ENCODE data around the gene KANSL3. TPM values are rescaled to one million over a fixed set of nuclear protein-coding genes. Genes with fewer than 3 reads are reported as not detected.

Gene KANSL3
- total and polyA plus RNA-seq, 2 donors (not counting 1 experiment from before 2014, with no cell fraction given): 15.9 to 36.5 TPM

GRCh38 chr2:96625571-96626552 lies 12.2 kb downstream of the KANSL3 start:
- no peaks in the 10 kb centered on the region for H3K36me3 ChIP-seq (ENCODE audit: control insufficient read depth, insufficient read depth, low read length)
- DNase-seq (ENCODE audit: low read depth in 2 of 2): peak in 1 of 2 donors; percentile 47
- TF ChIP-seq, protein P1, sequence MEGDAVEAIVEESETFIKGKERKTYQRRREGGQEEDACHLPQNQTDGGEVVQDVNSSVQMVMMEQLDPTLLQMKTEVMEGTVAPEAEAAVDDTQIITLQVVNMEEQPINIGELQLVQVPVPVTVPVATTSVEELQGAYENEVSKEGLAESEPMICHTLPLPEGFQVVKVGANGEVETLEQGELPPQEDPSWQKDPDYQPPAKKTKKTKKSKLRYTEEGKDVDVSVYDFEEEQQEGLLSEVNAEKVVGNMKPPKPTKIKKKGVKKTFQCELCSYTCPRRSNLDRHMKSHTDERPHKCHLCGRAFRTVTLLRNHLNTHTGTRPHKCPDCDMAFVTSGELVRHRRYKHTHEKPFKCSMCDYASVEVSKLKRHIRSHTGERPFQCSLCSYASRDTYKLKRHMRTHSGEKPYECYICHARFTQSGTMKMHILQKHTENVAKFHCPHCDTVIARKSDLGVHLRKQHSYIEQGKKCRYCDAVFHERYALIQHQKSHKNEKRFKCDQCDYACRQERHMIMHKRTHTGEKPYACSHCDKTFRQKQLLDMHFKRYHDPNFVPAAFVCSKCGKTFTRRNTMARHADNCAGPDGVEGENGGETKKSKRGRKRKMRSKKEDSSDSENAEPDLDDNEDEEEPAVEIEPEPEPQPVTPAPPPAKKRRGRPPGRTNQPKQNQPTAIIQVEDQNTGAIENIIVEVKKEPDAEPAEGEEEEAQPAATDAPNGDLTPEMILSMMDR (conservative IDR thresholded peaks at IDR 0.05 in 1 of 2, IDR thresholded peaks at IDR 0.05 in 1 of 2; ENCODE audit: low read depth in 1 of 2, low read length in 2 of 2): no peak
- no peak for TF ChIP-seq EZH2 (IDR thresholded peaks at IDR 0.05; ENCODE audit: low read length, missing control alignments)
- no peak overlapping the region for H3K9ac ChIP-seq (ENCODE audit: insufficient read depth, low read length)
- H3K4me2 ChIP-seq (ENCODE audit: extremely low read depth, insufficient read depth, low read length): no peak overlapping the region
- H3K27me3 ChIP-seq (ENCODE audit: control insufficient read depth, insufficient read depth, low read length): no peaks in the 10 kb centered on the region
- H3K4me3 ChIP-seq (replicated peaks in 1 of 4; ENCODE audit: control extremely low read depth in 1 of 4, insufficient read depth in 1 of 4, low read depth in 3 of 4, low read length in 4 of 4): no peak overlapping the region
- no peaks in the 10 kb centered on the region for H3K4me1 ChIP-seq (ENCODE audit: control insufficient read depth, extremely low read depth, insufficient read depth, low read length)
- no peaks in the 10 kb centered on the region for H3K79me2 ChIP-seq (ENCODE audit: control insufficient read depth, insufficient read depth, low read length)
- H3K9me3 ChIP-seq (ENCODE audit: control insufficient read depth, insufficient read depth, low read depth, low read length): no peaks in the 10 kb centered on the region
- no peak overlapping the region for H3K27ac ChIP-seq (ENCODE audit: insufficient read depth, low read length)
- no peak overlapping the region for H2AFZ ChIP-seq (ENCODE audit: low read length)
- no peaks in the 10 kb centered on the region for H4K20me1 ChIP-seq (ENCODE audit: control insufficient read depth, extremely low read depth, insufficient read depth, low read length)

DNA sequence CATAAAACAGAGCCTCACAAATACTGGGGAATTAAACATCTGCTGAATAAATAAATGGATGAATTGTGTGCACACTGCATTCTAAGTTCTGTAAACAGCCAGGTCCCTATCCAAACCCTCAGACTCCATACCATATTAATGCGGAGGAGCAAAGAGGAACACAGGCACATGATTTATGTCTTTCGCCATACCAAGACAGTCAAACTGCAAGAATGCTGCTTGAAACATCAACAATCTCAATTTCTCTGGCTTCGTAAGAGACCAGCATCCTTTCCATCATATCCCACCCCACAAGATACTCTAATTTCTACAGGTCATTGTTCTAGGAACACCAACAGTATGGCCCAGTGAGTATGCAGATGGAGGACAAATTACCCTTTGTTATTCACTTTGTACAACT lies 15.0 kb downstream of the KANSL3 start:
- TF ChIP-seq, protein P1 (conservative IDR thresholded peaks at IDR 0.05 in 1 of 2, IDR thresholded peaks at IDR 0.05 in 1 of 2; ENCODE audit: low read depth in 1 of 2, low read length in 2 of 2): no peak
- no peak for TF ChIP-seq EZH2 (IDR thresholded peaks at IDR 0.05; ENCODE audit: low read length, missing control alignments)
- Histone ChIP-seq H4K20me1 (ENCODE audit: control insufficient read depth, extremely low read depth, insufficient read depth, low read length) (no peaks in the 10 kb centered on the region), H3K27ac (ENCODE audit: insufficient read depth, low read length) (no peak overlapping the region), H3K4me2 (ENCODE audit: extremely low read depth, insufficient read depth, low read length) (no peak overlapping the region), H3K4me3 (replicated peaks in 1 of 4; ENCODE audit: control extremely low read depth in 1 of 4, insufficient read depth in 1 of 4, low read depth in 3 of 4, low read length in 4 of 4) (no peak overlapping the region), H3K79me2 (ENCODE audit: control insufficient read depth, insufficient read depth, low read length) (no peaks in the 10 kb centered on the region), H3K36me3 (ENCODE audit: control insufficient read depth, insufficient read depth, low read length) (peaks cover 5% of the 10 kb centered on the region), H3K9ac (ENCODE audit: insufficient read depth, low read length) (no peak overlapping the region), H3K9me3 (ENCODE audit: control insufficient read depth, insufficient read depth, low read depth, low read length) (no peaks in the 10 kb centered on the region), H2AFZ (ENCODE audit: low read length) (no peak overlapping the region), H3K4me1 (ENCODE audit: control insufficient read depth, extremely low read depth, insufficient read depth, low read length) (no peaks in the 10 kb centered on the region), H3K27me3 (ENCODE audit: control insufficient read depth, insufficient read depth, low read length) (no peaks in the 10 kb centered on the region)
- DNase-seq (ENCODE audit: low read depth in 2 of 2): no peak

DNA sequence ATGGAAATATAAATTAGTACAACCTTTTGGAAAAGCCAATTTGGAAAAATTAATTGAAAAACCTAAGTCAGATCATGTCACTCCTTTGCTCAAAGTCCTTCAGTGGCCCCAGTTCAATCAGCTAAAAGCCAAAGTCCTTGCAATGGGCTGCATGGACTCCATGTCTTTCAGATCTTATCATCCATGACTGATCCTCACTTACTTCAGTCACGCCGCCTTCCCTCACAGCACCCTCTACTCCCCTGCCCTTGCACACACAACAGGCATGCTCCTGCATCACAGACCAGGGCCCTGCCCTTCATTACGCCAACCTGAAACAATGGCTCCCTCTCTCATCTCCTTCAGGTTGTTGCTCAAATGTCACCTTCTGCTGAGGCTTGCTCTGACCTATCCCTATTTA lies 15.6 kb downstream of the KANSL3 start:
- Histone ChIP-seq H3K4me1 (ENCODE audit: control insufficient read depth, extremely low read depth, insufficient read depth, low read length) (no peaks in the 10 kb centered on the region), H3K79me2 (ENCODE audit: control insufficient read depth, insufficient read depth, low read length) (no peaks in the 10 kb centered on the region), H3K9ac (ENCODE audit: insufficient read depth, low read length) (no peak overlapping the region), H3K27me3 (ENCODE audit: control insufficient read depth, insufficient read depth, low read length) (no peaks in the 10 kb centered on the region), H3K4me3 (replicated peaks in 1 of 4; ENCODE audit: control extremely low read depth in 1 of 4, insufficient read depth in 1 of 4, low read depth in 3 of 4, low read length in 4 of 4) (no peak overlapping the region), H4K20me1 (ENCODE audit: control insufficient read depth, extremely low read depth, insufficient read depth, low read length) (no peaks in the 10 kb centered on the region), H3K36me3 (ENCODE audit: control insufficient read depth, insufficient read depth, low read length) (peaks cover 5% of the 10 kb centered on the region), H3K9me3 (ENCODE audit: control insufficient read depth, insufficient read depth, low read depth, low read length) (no peaks in the 10 kb centered on the region), H3K4me2 (ENCODE audit: extremely low read depth, insufficient read depth, low read length) (no peak overlapping the region), H2AFZ (ENCODE audit: low read length) (no peak overlapping the region), H3K27ac (ENCODE audit: insufficient read depth, low read length) (no peak overlapping the region)
- TF ChIP-seq EZH2 (IDR thresholded peaks at IDR 0.05; ENCODE audit: low read length, missing control alignments): no peak
- TF ChIP-seq, protein P1 (conservative IDR thresholded peaks at IDR 0.05 in 1 of 2, IDR thresholded peaks at IDR 0.05 in 1 of 2; ENCODE audit: low read depth in 1 of 2, low read length in 2 of 2): no peak
- DNase-seq (ENCODE audit: low read depth in 2 of 2): no peak

Data from fibroblast of lung (primary cell).